Karpas-422 (cell line): ENCODE measurements around the gene ABCB7. TPM values are rescaled to one million over a fixed set of nuclear protein-coding genes. Genes with fewer than 3 reads are reported as not detected.

ENCODE experiments used
- small RNA-seq: library from RNA; depleted of rRNA; stranded (forward); fragments of <200 nt; gene quantifications from one replicate; pipeline ENCODE3, GENCODE V24; 2014
- total RNA-seq: library from RNA; depleted of rRNA; stranded (reverse); fragments of >200 nt; shearing (Covaris generic); gene quantifications from 2 replicates; pipeline ENCODE4 v1.2.3, GENCODE V29; 2014; ENCODE audit warnings: low replicate concordance; rRNA removed

The ABCB7 gene
- total RNA-seq, 1 experiment from 2014 or later, result 65.3 TPM

Small RNA genes within 50 kb of the gene (small RNA-seq; reads per million reads assigned to genes)
- not detected for gene BUD31P2
- gene RNU6-562P, result not detected

Other genes starting within 250 kb of the ABCB7 start
- not detected in 2 replicates for gene NEXMIF, start 230.8 kb downstream of the ABCB7 start, total RNA-seq
- gene UPRT, start 117.8 kb upstream of the ABCB7 start, total RNA-seq, result 17.0 and 25.9 TPM in 2 replicates